ENCODE results near the gene ATP5F1C. TPM values are rescaled to one million over a fixed set of nuclear protein-coding genes. Genes with fewer than 3 reads are reported as not detected.

Gene ATP5F1C
- 248 TPM for total RNA-seq

GRCh38 chr10:7787857-7788638 is at the start of gene ATP5F1C, which contains the start of gene KIN:
Gene ATP5F1C (plus strand): TSS chr10:7788177. CDS start chr10:7788208, 31 bp downstream.
Gene KIN (minus strand): TSS chr10:7787993. CDS start chr10:7787933, 60 bp downstream.

GRCh38 chr10:7818295-7819120 is 30.5 kb downstream of the ATP5F1C start, which contains the start of gene TAF3:
Gene TAF3 (plus strand): TSS chr10:7818505. CDS start chr10:7818710, 205 bp downstream.

Other genes starting within 250 kb of the ATP5F1C start
- gene ITIH5, start 121.2 kb upstream of the ATP5F1C start, total RNA-seq = 49.9 TPM
- 2.9 TPM for gene ITIH2, start 84.9 kb upstream of the ATP5F1C start, total RNA-seq
- gene KIN, start 184 bp upstream of the ATP5F1C start, total RNA-seq = 13.8 TPM
- 7.3 TPM for gene TAF3, start 30.3 kb downstream of the ATP5F1C start, total RNA-seq

All from camera-type eye (tissue), 1 donor.